ENCODE data around the gene NQO2. TPM values are rescaled to one million over a fixed set of nuclear protein-coding genes. Genes with fewer than 3 reads are reported as not detected.
A peak's percentile ranks its signal among the peaks of the same experiment; 100 is the strongest.
"Not testable (repeated sequence)": the region's sequence is repeated elsewhere in the genome, so short reads cannot be mapped to it uniquely, and the experiment has no call there.

NQO2 gene
- total and polyA plus RNA-seq, 2 donors = 16.4 to 21.7 TPM

DNA sequence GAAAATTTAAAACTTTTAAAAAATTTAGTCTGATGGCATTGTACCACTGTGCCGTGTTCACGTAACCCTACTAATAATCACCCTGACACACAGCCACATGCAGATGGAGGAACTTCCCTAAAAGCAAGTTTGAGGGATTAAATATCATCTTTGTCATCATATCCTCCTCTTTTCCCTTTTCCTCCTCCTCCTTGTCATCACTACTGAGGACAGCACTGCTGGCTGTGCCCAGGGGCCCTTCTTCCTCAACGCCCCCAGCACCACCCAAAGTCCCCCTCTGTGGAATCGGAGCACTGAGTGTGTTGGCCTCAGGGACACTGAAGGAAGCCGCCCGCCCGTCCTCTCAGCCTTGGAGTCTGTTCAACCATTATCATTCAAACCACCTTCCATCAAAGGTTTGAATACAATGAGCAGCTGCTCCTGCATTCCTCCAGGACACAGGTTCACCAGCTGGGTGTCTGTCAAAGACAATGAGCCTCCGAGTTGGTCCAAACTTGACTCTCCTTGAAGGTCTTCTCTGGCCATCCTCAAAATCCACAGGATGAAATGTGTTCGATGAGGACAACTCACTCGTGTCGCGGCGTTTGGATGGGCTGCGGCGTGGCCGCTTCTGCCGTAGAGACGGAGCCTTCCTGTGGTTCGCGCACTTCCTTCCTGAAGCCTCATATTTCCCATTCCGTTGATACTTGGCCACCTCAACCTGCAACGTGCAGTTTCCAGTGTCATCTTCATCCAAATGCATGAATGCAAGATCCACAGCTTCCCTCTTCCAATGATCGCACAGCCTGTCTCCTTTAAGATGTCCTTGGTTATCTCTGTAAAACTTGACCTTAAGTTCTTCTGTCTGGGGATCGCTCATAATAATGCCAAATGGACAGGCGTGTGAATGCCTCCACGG lies 23.3 kb downstream of the NQO2 start:
- Histone ChIP-seq H3K4me3 (ENCODE audit: low read length in 2 of 2) (peak overlapping the region; percentile 48 to 52), H3K9me3 (ENCODE audit: control insufficient read depth in 2 of 2, insufficient read depth in 1 of 2, low read length in 1 of 2) (peaks cover 0 to 1% of the 10 kb centered on the region in 2 donors), H3K36me3 (ENCODE audit: control insufficient read depth in 2 of 2, insufficient read depth in 2 of 2, low read length in 1 of 2) (peaks cover 4 to 8% of the 10 kb centered on the region in 2 donors), H3K27ac (ENCODE audit: low read depth in 1 of 2, low read length in 1 of 2) (peak overlapping the region; percentile 90 to 97), H3K27me3 (ENCODE audit: control insufficient read depth in 2 of 2, insufficient read depth in 1 of 2, low read length in 1 of 2) (no peaks in the 10 kb centered on the region), H3K4me1 (ENCODE audit: control insufficient read depth in 2 of 2, insufficient read depth in 2 of 2, low read length in 2 of 2) (peaks cover 31 to 56% of the 10 kb centered on the region in 2 donors)
- DNase-seq (ENCODE audit: low read depth in 6 of 9, low spot score in 9 of 9) = peak in 2 of 9 donors; percentile 39 to 58
- 26% methylated on average over 26 of the region's 26 CpGs for WGBS

DNA sequence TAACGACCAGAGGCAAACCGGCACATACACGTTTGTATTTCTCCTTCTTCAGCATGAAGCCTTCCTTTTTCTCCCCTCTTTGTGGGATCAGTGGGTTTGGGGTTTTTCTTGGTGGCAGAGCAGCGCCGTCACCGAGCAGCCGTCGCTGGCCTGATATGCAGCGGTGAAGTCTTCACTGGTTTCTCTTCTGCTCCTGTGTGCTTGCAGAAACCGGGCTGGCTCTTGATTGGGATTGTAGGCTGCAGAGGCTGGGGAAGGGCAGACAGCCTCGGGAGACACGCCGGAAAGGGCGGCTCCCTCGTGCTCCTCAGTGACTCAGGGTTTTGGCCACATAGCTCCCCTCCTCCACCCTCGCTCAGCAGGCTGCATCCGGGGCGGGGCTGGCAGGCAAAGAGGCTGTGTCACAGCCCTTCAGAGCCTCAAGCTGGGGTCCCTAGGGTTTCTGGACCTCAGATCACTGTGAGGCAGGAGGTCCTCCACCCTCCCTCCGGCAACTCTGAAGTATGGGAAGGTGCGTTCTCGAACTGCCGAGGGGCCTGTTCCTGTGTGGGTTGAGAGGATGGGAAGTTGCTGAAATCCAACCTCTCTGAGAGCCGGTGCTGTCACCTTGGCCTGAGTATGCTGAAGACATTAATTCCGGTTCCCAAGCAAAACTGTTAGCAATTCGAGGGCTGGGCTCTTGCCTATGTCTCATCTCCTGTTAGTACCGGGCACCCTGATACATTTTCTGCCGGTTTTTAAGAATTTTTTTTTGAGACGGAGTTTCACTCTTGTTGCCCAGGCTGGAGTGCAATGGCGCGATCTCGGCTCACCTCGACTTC lies 24.2 kb downstream of the NQO2 start:
- WGBS = 13% methylated on average over 32 of the region's 32 CpGs

DNA sequence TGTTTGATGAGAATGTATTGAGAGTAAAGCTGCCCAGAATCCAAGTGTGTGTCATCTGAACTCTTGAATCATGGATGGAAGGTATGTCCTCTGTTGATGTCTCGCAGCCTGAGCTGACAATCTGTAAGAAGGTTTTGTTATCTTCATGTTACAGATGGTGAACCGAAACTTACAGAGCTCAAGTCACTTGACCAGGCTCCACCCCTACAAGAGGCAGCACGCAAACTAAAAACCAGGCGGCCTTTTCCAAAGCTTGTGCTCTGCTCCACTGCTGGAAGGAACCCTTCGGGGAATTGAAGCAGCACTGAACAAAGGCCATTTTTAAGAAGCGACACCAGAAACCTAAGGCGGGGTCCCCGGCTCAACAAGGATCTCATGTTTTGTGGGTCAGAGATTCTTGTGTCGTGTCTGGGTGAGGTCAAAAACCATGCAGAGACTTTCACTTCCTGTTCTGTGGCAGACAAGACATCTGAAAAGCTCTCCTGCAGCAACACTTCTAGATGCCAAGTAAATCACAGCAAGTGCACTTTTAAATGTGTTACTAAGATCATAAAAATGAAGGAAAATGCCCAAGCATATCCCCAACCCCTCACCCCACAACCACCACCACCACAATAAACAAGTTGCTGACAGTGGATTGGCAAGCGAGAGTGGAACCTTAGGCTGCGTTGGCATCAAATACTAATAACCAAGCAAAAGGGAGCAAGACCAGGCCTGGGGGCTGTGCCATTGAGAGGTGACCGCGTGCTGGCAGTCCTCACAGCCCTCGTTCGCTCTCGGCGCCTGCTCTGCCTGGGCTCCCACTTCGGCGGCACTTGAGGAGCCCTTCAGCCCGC lies 27.3 kb downstream of the NQO2 start:
- Histone ChIP-seq H3K27ac (ENCODE audit: low read depth in 1 of 2, low read length in 1 of 2) (peak overlapping the region; percentile 82 to 97), H3K9me3 (ENCODE audit: control insufficient read depth in 2 of 2, insufficient read depth in 1 of 2, low read length in 1 of 2) (peaks cover 0 to 1% of the 10 kb centered on the region in 2 donors), H3K4me3 (ENCODE audit: low read length in 2 of 2) (no peak overlapping the region), H3K27me3 (ENCODE audit: control insufficient read depth in 2 of 2, insufficient read depth in 1 of 2, low read length in 1 of 2) (no peaks in the 10 kb centered on the region), H3K36me3 (ENCODE audit: control insufficient read depth in 2 of 2, insufficient read depth in 2 of 2, low read length in 1 of 2) (no peaks in the 10 kb centered on the region), H3K4me1 (ENCODE audit: control insufficient read depth in 2 of 2, insufficient read depth in 2 of 2, low read length in 2 of 2) (peaks cover 31 to 70% of the 10 kb centered on the region in 2 donors)
- peak in 4 of 9 donors; percentile 34 to 64 (median 42) for DNase-seq (ENCODE audit: low read depth in 6 of 9, low spot score in 9 of 9)
- 74% methylated on average over 20 of the region's 20 CpGs for WGBS

More for the DNA sequence above, 24.2 kb downstream of the NQO2 start:
- Histone ChIP-seq H3K4me3 (ENCODE audit: low read length in 2 of 2) (peak overlapping the region; percentile 48 to 52), H3K9me3 (ENCODE audit: control insufficient read depth in 2 of 2, insufficient read depth in 1 of 2, low read length in 1 of 2) (peaks cover 0 to 1% of the 10 kb centered on the region in 2 donors), H3K27ac (ENCODE audit: low read depth in 1 of 2, low read length in 1 of 2) (peak overlapping the region; percentile 90 to 97), H3K36me3 (ENCODE audit: control insufficient read depth in 2 of 2, insufficient read depth in 2 of 2, low read length in 1 of 2) (peaks cover 4 to 8% of the 10 kb centered on the region in 2 donors), H3K4me1 (ENCODE audit: control insufficient read depth in 2 of 2, insufficient read depth in 2 of 2, low read length in 2 of 2) (peaks cover 31 to 60% of the 10 kb centered on the region in 2 donors), H3K27me3 (ENCODE audit: control insufficient read depth in 2 of 2, insufficient read depth in 1 of 2, low read length in 1 of 2) (no peaks in the 10 kb centered on the region)
- peak in 8 of 9 donors; percentile 69 to 94 (median 86) for DNase-seq (ENCODE audit: low read depth in 6 of 9, low spot score in 9 of 9)

DNA sequence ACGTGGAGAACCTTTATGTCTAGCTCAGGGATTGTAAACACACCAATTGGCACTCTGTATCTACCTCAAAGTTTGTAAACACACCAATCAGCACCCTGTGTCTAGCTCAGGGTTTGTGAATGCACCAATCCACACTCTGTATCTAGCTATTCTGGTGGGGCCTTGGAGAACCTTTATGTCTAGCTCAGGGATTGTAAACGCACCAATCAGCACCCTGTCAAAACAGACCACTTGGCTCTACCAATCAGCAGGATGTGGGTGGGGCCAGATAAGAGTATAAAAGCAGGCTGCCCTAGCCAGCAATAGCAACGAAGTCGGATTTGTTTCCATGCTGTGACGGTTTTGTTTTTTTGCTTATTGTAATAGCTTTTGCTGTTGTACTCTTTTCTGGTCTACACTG lies 28.5 kb downstream of the NQO2 start:
- Histone ChIP-seq H3K27ac (ENCODE audit: low read depth in 1 of 2, low read length in 1 of 2) (peak overlapping the region in 1 of 2 donors; percentile 64), H3K4me1 (ENCODE audit: control insufficient read depth in 2 of 2, insufficient read depth in 2 of 2, low read length in 2 of 2) (peaks cover 31 to 64% of the 10 kb centered on the region in 2 donors)
- not testable (repeated sequence) for H3K27me3 ChIP-seq (ENCODE audit: control insufficient read depth in 2 of 2, insufficient read depth in 1 of 2, low read length in 1 of 2); H3K4me3 ChIP-seq (ENCODE audit: low read length in 2 of 2); H3K9me3 ChIP-seq (ENCODE audit: control insufficient read depth in 2 of 2, insufficient read depth in 1 of 2, low read length in 1 of 2); H3K36me3 ChIP-seq (ENCODE audit: control insufficient read depth in 2 of 2, insufficient read depth in 2 of 2, low read length in 1 of 2); DNase-seq (ENCODE audit: low read depth in 6 of 9, low spot score in 9 of 9)
- WGBS = 94% methylated on average over 5 of the region's 5 CpGs

DNA sequence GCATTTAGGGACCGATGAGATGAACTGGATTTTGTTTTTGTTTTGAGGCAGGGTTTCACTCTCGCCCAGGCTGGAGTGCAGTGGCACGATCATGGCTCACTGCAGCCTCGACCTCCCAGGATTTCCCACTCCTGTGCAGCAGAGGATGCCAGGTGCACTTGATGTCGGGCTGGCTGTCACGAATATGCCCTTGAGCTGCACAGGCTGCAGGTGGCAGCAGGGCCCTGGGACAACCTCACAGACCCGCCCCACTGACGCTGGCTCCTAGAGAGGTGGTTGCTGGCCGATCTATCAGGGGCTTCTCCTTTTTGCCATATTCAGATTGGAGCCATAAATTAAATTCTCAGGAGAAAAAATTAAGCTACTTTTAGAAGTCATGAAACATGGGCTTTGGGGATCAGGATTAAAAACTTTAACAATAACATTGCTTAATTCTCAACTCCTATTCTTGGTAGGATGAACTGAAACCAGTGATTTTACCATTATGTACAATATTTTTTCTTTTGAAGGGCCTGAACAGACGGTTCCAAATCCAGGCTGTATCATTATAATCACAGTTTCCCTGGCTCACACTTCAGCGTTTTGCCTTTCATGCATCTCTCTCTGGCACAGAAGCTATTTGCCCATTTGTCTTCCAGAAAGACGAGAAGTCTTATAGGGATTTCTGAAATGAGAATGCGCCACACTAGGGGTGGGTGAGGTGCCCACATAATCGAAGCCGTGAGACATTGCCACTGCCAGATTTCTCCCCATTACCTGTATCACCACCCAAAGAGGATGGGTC lies 32.4 kb downstream of the NQO2 start:
- peak in 5 of 9 donors; percentile 38 to 83 (median 71) for DNase-seq (ENCODE audit: low read depth in 6 of 9, low spot score in 9 of 9)

DNA sequence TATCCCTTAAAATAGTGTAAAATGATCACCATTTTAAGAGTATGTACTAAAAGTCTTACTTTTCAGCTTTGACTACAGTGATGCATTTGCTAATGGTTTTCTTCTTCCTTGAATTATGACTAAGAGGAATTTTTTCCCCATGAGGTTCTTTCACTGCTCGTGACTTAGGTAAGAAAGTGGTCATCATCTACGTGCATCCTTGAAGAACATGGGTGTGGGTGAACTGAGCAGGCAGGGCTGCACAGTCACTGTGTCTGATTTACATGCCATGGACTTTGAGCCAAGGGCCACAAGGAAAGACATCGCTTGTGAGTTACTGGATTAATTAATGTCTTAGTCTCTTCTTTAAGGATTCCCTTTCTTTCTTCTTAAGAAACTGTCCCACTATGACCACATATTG lies 33.3 kb downstream of the NQO2 start:
- no peaks in the 10 kb centered on the region for H3K27me3 ChIP-seq (ENCODE audit: control insufficient read depth in 2 of 2, insufficient read depth in 1 of 2, low read length in 1 of 2)
- over 99% methylated on average over 3 of the region's 3 CpGs for WGBS

More for the DNA sequence above, 32.4 kb downstream of the NQO2 start:
- Histone ChIP-seq H3K4me3 (ENCODE audit: low read length in 2 of 2) (no peak overlapping the region), H3K9me3 (ENCODE audit: control insufficient read depth in 2 of 2, insufficient read depth in 1 of 2, low read length in 1 of 2) (no peaks in the 10 kb centered on the region), H3K27ac (ENCODE audit: low read depth in 1 of 2, low read length in 1 of 2) (no peak overlapping the region), H3K36me3 (ENCODE audit: control insufficient read depth in 2 of 2, insufficient read depth in 2 of 2, low read length in 1 of 2) (no peaks in the 10 kb centered on the region), H3K4me1 (ENCODE audit: control insufficient read depth in 2 of 2, insufficient read depth in 2 of 2, low read length in 2 of 2) (peaks cover 4 to 28% of the 10 kb centered on the region in 2 donors), H3K27me3 (ENCODE audit: control insufficient read depth in 2 of 2, insufficient read depth in 1 of 2, low read length in 1 of 2) (no peaks in the 10 kb centered on the region)
- WGBS = 58% methylated on average over 15 of the region's 15 CpGs

DNA sequence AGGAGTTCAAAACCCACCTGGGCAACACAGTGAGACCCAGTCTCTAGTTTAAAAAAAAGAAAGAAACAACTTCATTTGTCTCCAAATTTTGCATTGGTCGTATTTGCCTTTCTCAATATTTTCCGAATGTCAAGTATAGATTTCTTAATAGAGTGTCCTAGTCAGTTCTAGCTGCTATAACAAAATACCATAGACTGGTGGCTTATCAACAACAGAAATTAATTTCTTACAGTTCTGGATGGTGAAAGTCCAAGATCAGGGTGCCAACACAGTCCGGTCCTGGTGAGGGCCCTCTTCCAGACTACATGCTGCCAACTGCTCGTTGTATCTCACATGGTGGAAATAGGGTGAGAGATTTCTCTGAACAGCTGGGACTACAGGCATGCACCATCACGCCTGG lies 34.0 kb downstream of the NQO2 start:
- DNase-seq (ENCODE audit: low read depth in 6 of 9, low spot score in 9 of 9) = no peak
- no peaks in the 10 kb centered on the region for H3K36me3 ChIP-seq (ENCODE audit: control insufficient read depth in 2 of 2, insufficient read depth in 2 of 2, low read length in 1 of 2)
- WGBS = 98% methylated on average over 5 of the region's 5 CpGs
- no peak overlapping the region for H3K27ac ChIP-seq (ENCODE audit: low read depth in 1 of 2, low read length in 1 of 2)
- no peaks in the 10 kb centered on the region for H3K27me3 ChIP-seq (ENCODE audit: control insufficient read depth in 2 of 2, insufficient read depth in 1 of 2, low read length in 1 of 2)
- no peak overlapping the region for H3K4me3 ChIP-seq (ENCODE audit: low read length in 2 of 2)
- H3K4me1 ChIP-seq (ENCODE audit: control insufficient read depth in 2 of 2, insufficient read depth in 2 of 2, low read length in 2 of 2) = peaks cover 0 to 16% of the 10 kb centered on the region in 2 donors
- H3K9me3 ChIP-seq (ENCODE audit: control insufficient read depth in 2 of 2, insufficient read depth in 1 of 2, low read length in 1 of 2) = no peaks in the 10 kb centered on the region

More for the DNA sequence above, 33.3 kb downstream of the NQO2 start:
- H3K36me3 ChIP-seq (ENCODE audit: control insufficient read depth in 2 of 2, insufficient read depth in 2 of 2, low read length in 1 of 2) = no peaks in the 10 kb centered on the region
- H3K4me1 ChIP-seq (ENCODE audit: control insufficient read depth in 2 of 2, insufficient read depth in 2 of 2, low read length in 2 of 2) = peaks cover 0 to 20% of the 10 kb centered on the region in 2 donors
- no peak overlapping the region for H3K4me3 ChIP-seq (ENCODE audit: low read length in 2 of 2)
- no peak overlapping the region for H3K27ac ChIP-seq (ENCODE audit: low read depth in 1 of 2, low read length in 1 of 2)
- H3K9me3 ChIP-seq (ENCODE audit: control insufficient read depth in 2 of 2, insufficient read depth in 1 of 2, low read length in 1 of 2) = no peaks in the 10 kb centered on the region
- no peak for DNase-seq (ENCODE audit: low read depth in 6 of 9, low spot score in 9 of 9)

DNA sequence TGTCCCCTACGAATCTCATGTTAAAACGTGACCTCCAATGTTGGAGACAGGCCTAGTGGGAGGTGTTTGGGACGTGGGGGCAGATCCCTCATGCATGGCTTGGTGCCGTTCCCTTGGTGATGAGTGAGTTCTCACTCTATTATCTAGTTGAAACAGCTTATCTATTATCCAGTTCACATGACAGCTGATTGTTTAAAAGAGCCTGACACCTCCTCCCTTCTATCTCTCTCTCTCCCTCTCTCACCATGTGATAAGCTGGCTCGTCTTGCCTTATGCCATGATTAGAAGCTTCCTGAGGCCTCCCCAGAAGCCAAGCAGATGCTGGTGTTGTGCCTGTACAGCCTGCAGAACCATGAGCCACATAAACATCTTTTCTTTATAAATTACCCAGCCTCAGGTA lies 35.7 kb downstream of the NQO2 start:
- Histone ChIP-seq H3K36me3 (ENCODE audit: control insufficient read depth in 2 of 2, insufficient read depth in 2 of 2, low read length in 1 of 2) (no peaks in the 10 kb centered on the region), H3K4me3 (ENCODE audit: low read length in 2 of 2) (no peak overlapping the region), H3K27me3 (ENCODE audit: control insufficient read depth in 2 of 2, insufficient read depth in 1 of 2, low read length in 1 of 2) (no peaks in the 10 kb centered on the region), H3K9me3 (ENCODE audit: control insufficient read depth in 2 of 2, insufficient read depth in 1 of 2, low read length in 1 of 2) (no peaks in the 10 kb centered on the region), H3K27ac (ENCODE audit: low read depth in 1 of 2, low read length in 1 of 2) (no peak overlapping the region), H3K4me1 (ENCODE audit: control insufficient read depth in 2 of 2, insufficient read depth in 2 of 2, low read length in 2 of 2) (peaks cover 0 to 12% of the 10 kb centered on the region in 2 donors)
- 93% methylated on average over 5 of the region's 5 CpGs for WGBS
- DNase-seq (ENCODE audit: low read depth in 6 of 9, low spot score in 9 of 9) = no peak

Data from thymus (tissue), 11 donors.